ENCODE results near the gene FGF22. TPM values are rescaled to one million over a fixed set of nuclear protein-coding genes. Genes with fewer than 3 reads are reported as not detected.

FGF22 gene
- total and polyA plus RNA-seq, 10 of the 15 experiments (the other 5 are each of a cell fraction or from before 2014, with no cell fraction given): 0.05 TPM; not detected in 9

DNA sequence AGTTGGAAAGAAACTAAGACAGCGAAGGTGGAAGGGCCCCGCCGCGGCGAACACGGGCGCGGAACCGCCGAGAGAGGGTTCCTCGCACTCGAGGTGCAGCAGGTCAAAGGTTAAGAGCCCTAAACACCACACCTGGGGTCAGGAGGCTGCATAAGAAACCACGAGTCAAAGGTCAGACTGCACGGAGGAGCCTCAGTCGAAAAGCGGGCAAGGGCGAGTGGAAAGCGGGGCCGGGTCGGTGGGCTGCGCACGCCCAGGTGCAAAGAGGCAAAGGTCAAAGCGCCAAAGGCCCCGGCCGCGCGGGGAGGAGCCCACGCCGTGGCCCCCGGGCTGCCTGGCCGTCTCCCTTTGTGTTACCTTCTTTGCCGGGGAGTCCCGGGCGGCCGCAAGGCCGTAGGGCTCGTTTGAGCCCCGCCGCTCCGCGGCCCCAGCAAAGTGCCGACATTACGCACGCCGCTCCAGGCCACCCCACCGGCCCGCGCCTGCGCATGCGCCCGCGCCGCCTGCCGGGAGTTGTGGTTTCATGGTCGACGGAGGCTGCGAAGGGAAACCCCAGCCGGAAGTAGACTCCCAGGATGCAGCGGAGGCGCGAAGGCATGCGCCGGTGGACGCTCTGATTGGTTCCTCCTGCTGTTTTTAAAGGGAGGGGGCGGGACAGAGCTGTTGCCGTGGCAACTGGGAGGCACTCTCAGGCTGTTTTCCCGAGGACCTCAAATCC is 6.5 kb upstream of the FGF22 start, which contains the start of gene POLRMT (continued):
- no peak for TF ChIP-seq ZNF592 (IDR thresholded peaks at IDR 0.05)
- no peak for TF ChIP-seq ZNF274 (IDR thresholded peaks at IDR 0.05; ENCODE audit: insufficient read depth, insufficient read length)
- TF ChIP-seq PBX3 (IDR thresholded peaks at IDR 0.05; ENCODE audit: insufficient replicate concordance, low read depth, low read length): peak; percentile 93
- no peak for TF ChIP-seq RCOR1 (conservative IDR thresholded peaks at IDR 0.05; ENCODE audit: low read depth, low read length)
- peak; percentile 50; the same call in 1 of the 2 replicates for TF ChIP-seq ESRRA (IDR thresholded peaks at IDR 0.05; ENCODE audit: low read length)
- TF ChIP-seq ELK1 (IDR thresholded peaks at IDR 0.05; ENCODE audit: low read depth, low read length): peak; percentile 97
- TF ChIP-seq PAX8 (IDR thresholded peaks at IDR 0.05): no peak
- TF ChIP-seq ATF7 (IDR thresholded peaks at IDR 0.05; ENCODE audit: low read depth): 0 out of 2 replicates have a peak, but pooled peaks have one; percentile 29
- no peak for TF ChIP-seq JUNB (IDR thresholded peaks at IDR 0.05)
- TF ChIP-seq, protein P1, sequence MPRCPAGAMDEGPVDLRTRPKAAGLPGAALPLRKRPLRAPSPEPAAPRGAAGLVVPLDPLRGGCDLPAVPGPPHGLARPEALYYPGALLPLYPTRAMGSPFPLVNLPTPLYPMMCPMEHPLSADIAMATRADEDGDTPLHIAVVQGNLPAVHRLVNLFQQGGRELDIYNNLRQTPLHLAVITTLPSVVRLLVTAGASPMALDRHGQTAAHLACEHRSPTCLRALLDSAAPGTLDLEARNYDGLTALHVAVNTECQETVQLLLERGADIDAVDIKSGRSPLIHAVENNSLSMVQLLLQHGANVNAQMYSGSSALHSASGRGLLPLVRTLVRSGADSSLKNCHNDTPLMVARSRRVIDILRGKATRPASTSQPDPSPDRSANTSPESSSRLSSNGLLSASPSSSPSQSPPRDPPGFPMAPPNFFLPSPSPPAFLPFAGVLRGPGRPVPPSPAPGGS (IDR thresholded peaks at IDR 0.05; ENCODE audit: borderline replicate concordance, insufficient read depth, low read depth, low read length, poor library complexity, severe bottlenecking): no peak
- TF ChIP-seq NBN (IDR thresholded peaks at IDR 0.05): 0 out of 2 replicates have a peak, but pooled peaks have one; percentile 33
- no peak for TF ChIP-seq MYC (IDR thresholded peaks at IDR 0.05; ENCODE audit: insufficient read depth, insufficient read length, insufficient replicate concordance, low read length, severe bottlenecking)
- TF ChIP-seq RUNX3 (IDR thresholded peaks at IDR 0.05; ENCODE audit: low read length): peak; percentile 83
- no peak for TF ChIP-seq MTA3 (IDR thresholded peaks at IDR 0.05; ENCODE audit: borderline replicate concordance, low read length)
- no peak for TF ChIP-seq WRNIP1 (IDR thresholded peaks at IDR 0.05; ENCODE audit: borderline replicate concordance, low read depth, low read length)
- TF ChIP-seq POU2F2 (IDR thresholded peaks at IDR 0.05; ENCODE audit: borderline replicate concordance, low read depth, low read length): no peak
- peak; percentile 99 for TF ChIP-seq NR2F1 (conservative IDR thresholded peaks at IDR 0.05)
- no peak for TF ChIP-seq SMAD1 (IDR thresholded peaks at IDR 0.05; ENCODE audit: low read depth, partially characterized antibody)
- TF ChIP-seq GABPA (IDR thresholded peaks at IDR 0.05; ENCODE audit: low read depth): peak; percentile 90
- TF ChIP-seq SMAD5 (IDR thresholded peaks at IDR 0.05; ENCODE audit: low read depth): no peak
- peak; percentile 55 for TF ChIP-seq MEF2B (IDR thresholded peaks at IDR 0.05; ENCODE audit: partially characterized antibody, poor library complexity, severe bottlenecking)
- no peak for TF ChIP-seq ZNF622 (IDR thresholded peaks at IDR 0.05)
- TF ChIP-seq CBFB (IDR thresholded peaks at IDR 0.05; ENCODE audit: low read depth): 0 out of 2 replicates have a peak, but pooled peaks have one; percentile 18
- TF ChIP-seq SMC3 (IDR thresholded peaks at IDR 0.05; ENCODE audit: borderline replicate concordance, low read length): no peak

Data from GM12878 (cell line).